WTC11 (cell line): Measurements from ENCODE around the gene MRPS33.

Experiments
- ATF6 ChIP-seq: sonication (generic); formaldehyde crosslinking; IDR thresholded peaks from 2 replicates; pipeline ENCODE4 v1.8.1; 2023; ENCODE audit warnings: mild to moderate bottlenecking, missing genetic modification reagents
- CTCF ChIP-seq: fragments of 200-600 bp; IDR thresholded peaks from 2 replicates; pipeline ENCODE4 v1.8.0; 2022; ENCODE audit warnings: antibody characterized with exemption
- FOXP1 ChIP-seq: sonication (generic); formaldehyde crosslinking; IDR thresholded peaks from 2 replicates; pipeline ENCODE4 v1.8.0; 2022; ENCODE audit warnings: missing genetic modification reagents, mild to moderate bottlenecking, moderate library complexity, borderline replicate concordance
- FOXP4 ChIP-seq: sonication (generic); formaldehyde crosslinking; IDR thresholded peaks from 2 replicates; pipeline ENCODE4 v1.8.0; 2022; ENCODE audit warnings: mild to moderate bottlenecking, missing genetic modification reagents
- KAT7 ChIP-seq: sonication (generic); formaldehyde crosslinking; IDR thresholded peaks from 2 replicates; pipeline ENCODE4 v1.8.1; 2023; ENCODE audit warnings: missing genetic modification reagents, mild to moderate bottlenecking, borderline replicate concordance
- RELA ChIP-seq: sonication (generic); formaldehyde crosslinking; IDR thresholded peaks from 2 replicates; pipeline ENCODE4 v1.8.1; 2022; ENCODE audit warnings: missing genetic modification reagents, mild to moderate bottlenecking, borderline replicate concordance
- RORB ChIP-seq: fragments of 250-450 bp; sonication (Bioruptor Pico); IDR thresholded peaks from 2 replicates; pipeline ENCODE4 v1.9.0; 2021; ENCODE audit warnings: mild to moderate bottlenecking
- ZNF232 ChIP-seq: sonication (generic); formaldehyde crosslinking; IDR thresholded peaks from 2 replicates; pipeline ENCODE4 v1.8.0; 2022; ENCODE audit warnings: mild to moderate bottlenecking, missing genetic modification reagents
- ZSCAN18 ChIP-seq: fragments of 250-450 bp; sonication (Bioruptor Pico); IDR thresholded peaks from 2 replicates; pipeline ENCODE4 v2.1.2; 2022; ENCODE audit warnings: mild to moderate bottlenecking, moderate library complexity

- TF ChIP-seq KAT7 = no peak
- no peak for TF ChIP-seq CTCF
- no peak for TF ChIP-seq ZNF232 (CRISPR knock-in tag)
- no peak for TF ChIP-seq FOXP4
- no peak for TF ChIP-seq RORB (CRISPR knock-in tag)
- no peak for TF ChIP-seq FOXP1
- no peak for TF ChIP-seq ATF6 (CRISPR knock-in tag)
- TF ChIP-seq ZSCAN18 = no peak
- TF ChIP-seq RELA = no peak
Observed at GRCh38 chr7:140961117-140961516, 53.6 kb downstream of the MRPS33 start.
